Astrocyte (in vitro differentiated cells and primary cell): Measurements from ENCODE around the gene OR10A7. TPM values are rescaled to one million over a fixed set of nuclear protein-coding genes. Genes with fewer than 3 reads are reported as not detected.

Source experiments
- DNase-seq: peaks from one replicate; pipeline ENCODE4 v3.0.0-alpha.2; 2010; ENCODE audit warnings: low read depth
- FAIRE-seq: peaks from 2 replicates; lab custom pipeline; 2011; peaks lifted over from hg19 to GRCh38; lab: Jason Lieb, UNC
- H2AFZ ChIP-seq: 2 replicates; pipeline ENCODE4 v1.6.0; 2012; ENCODE audit warnings: low read depth, low read length, inconsistent platforms
- H3K27ac ChIP-seq: 2 replicates; pipeline ENCODE4 v1.5.1; 2011; ENCODE audit warnings: low read depth, low read length, inconsistent platforms
- H3K27me3 ChIP-seq: 2 replicates; pipeline ENCODE4 v1.6.0; 2011; ENCODE audit warnings: low read length, inconsistent platforms; ENCODE audit not compliant: insufficient read depth
- H3K36me3 ChIP-seq: 2 replicates; pipeline ENCODE4 v1.5.1; 2011; ENCODE audit warnings: low read length, inconsistent platforms; ENCODE audit not compliant: insufficient read depth
- H3K4me1 ChIP-seq: 2 replicates; pipeline ENCODE4 v1.5.1; 2011; ENCODE audit warnings: low read length, inconsistent platforms; ENCODE audit not compliant: insufficient read depth
- H3K4me2 ChIP-seq: 2 replicates; pipeline ENCODE4 v1.6.0; 2012; ENCODE audit warnings: low read length, inconsistent platforms
- H3K4me3 ChIP-seq: 2 replicates; pipeline ENCODE4 v1.5.1; 2011; ENCODE audit warnings: low read depth, mild to moderate bottlenecking, low read length, inconsistent platforms; ENCODE audit not compliant: insufficient read depth
- H3K79me2 ChIP-seq: 2 replicates; pipeline ENCODE4 v1.6.0; 2012; ENCODE audit warnings: mild to moderate bottlenecking, low read length, inconsistent platforms; ENCODE audit not compliant: insufficient read depth
- H3K9ac ChIP-seq: 2 replicates; pipeline ENCODE4 v1.6.0; 2012; ENCODE audit warnings: mild to moderate bottlenecking, low read length, inconsistent platforms
- H3K9me3 ChIP-seq: 2 replicates; pipeline ENCODE4 v1.5.1; 2012; ENCODE audit warnings: low read depth, mild to moderate bottlenecking, low read length, inconsistent platforms; ENCODE audit not compliant: insufficient read depth
- H4K20me1 ChIP-seq: 2 replicates; pipeline ENCODE4 v1.6.0; 2012; ENCODE audit warnings: low read length, inconsistent platforms; ENCODE audit not compliant: insufficient read depth
- H3K27ac Mint-ChIP-seq: one replicate; pipeline ENCODE4 v1.8.0; 2021; ENCODE audit warnings: mild to moderate bottlenecking, mixed read lengths; ENCODE audit not compliant: unreplicated experiment
- H3K27me3 Mint-ChIP-seq: one replicate; pipeline ENCODE4 v1.8.0; 2021; ENCODE audit warnings: low read depth, mixed read lengths; ENCODE audit not compliant: unreplicated experiment
- H3K36me3 Mint-ChIP-seq: one replicate; pipeline ENCODE4 v1.8.0; 2021; ENCODE audit warnings: low read depth, mixed read lengths; ENCODE audit not compliant: unreplicated experiment
- H3K4me1 Mint-ChIP-seq: one replicate; pipeline ENCODE4 v1.8.0; 2021; ENCODE audit warnings: low read depth, mixed read lengths; ENCODE audit not compliant: unreplicated experiment
- H3K4me3 Mint-ChIP-seq: one replicate; pipeline ENCODE4 v1.8.0; 2021; ENCODE audit warnings: mild to moderate bottlenecking, moderate library complexity, mixed read lengths; ENCODE audit not compliant: unreplicated experiment
- H3K9me3 Mint-ChIP-seq: one replicate; pipeline ENCODE4 v1.8.0; 2021; ENCODE audit warnings: mild to moderate bottlenecking, mixed read lengths; ENCODE audit not compliant: unreplicated experiment
- CTCF ChIP-seq: IDR thresholded peaks from 2 replicates; pipeline ENCODE4 v1.5.1; 2011; ENCODE audit warnings: low read depth, mild to moderate bottlenecking, inconsistent platforms, low read length, moderate library complexity; ENCODE audit not compliant: insufficient read depth
- EZH2 ChIP-seq: IDR thresholded peaks from 2 replicates; pipeline ENCODE4 v1.6.1; 2012; ENCODE audit warnings: mild to moderate bottlenecking, low read length, inconsistent platforms; ENCODE audit not compliant: insufficient read depth
- total RNA-seq: library from RNA; stranded (reverse); gene quantifications from 2 replicates; pipeline ENCODE4 v1.2.1, GENCODE V29; 2021

Gene OR10A7
- total RNA-seq, 1 donor from 2014 or later, result not detected

DNA sequence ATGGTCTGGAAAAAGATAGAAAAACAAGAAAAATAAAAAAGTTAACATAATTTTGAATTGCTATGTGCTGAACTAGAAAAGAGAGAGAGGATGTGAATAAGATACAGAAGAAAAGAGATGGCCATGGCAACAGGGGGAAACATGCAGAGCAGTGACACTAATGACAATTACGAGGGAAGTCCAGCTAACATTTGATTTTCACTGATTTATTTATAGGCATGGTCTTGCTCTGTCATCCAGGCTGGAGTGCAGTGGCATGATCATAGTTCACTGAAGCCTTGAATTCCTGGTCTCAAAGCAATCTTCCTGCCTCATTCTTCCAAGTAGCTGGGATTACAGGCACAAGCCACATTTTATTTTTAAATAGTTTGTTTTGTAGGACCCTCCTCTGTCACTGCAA lies 25.3 kb downstream of the OR10A7 start:
- FAIRE-seq (no peak), DNase-seq (no peak)
- no peaks in the 10 kb centered on the region for H4K20me1 ChIP-seq
- Mint-ChIP-seq H3K4me3 (no peak overlapping the region), H3K36me3 (no peaks in the 10 kb centered on the region), H3K27ac (no peak overlapping the region), H3K9me3 (peaks cover 3% of the 10 kb centered on the region), H3K27me3 (no peaks in the 10 kb centered on the region), H3K4me1 (no peaks in the 10 kb centered on the region)
- TF ChIP-seq EZH2 (no peak), CTCF (no peak)
- no peaks in the 10 kb centered on the region for H3K4me1 ChIP-seq
- H3K9me3 ChIP-seq, result no peaks in the 10 kb centered on the region
- no peak overlapping the region for H2AFZ ChIP-seq
- H3K79me2 ChIP-seq, result no peaks in the 10 kb centered on the region
- H3K27me3 ChIP-seq, result no peaks in the 10 kb centered on the region
- H3K27ac ChIP-seq, result no peak overlapping the region
- H3K4me3 ChIP-seq, result no peak overlapping the region
- H3K4me2 ChIP-seq, result no peak overlapping the region
- H3K36me3 ChIP-seq, result no peaks in the 10 kb centered on the region
- no peak overlapping the region for H3K9ac ChIP-seq

DNA sequence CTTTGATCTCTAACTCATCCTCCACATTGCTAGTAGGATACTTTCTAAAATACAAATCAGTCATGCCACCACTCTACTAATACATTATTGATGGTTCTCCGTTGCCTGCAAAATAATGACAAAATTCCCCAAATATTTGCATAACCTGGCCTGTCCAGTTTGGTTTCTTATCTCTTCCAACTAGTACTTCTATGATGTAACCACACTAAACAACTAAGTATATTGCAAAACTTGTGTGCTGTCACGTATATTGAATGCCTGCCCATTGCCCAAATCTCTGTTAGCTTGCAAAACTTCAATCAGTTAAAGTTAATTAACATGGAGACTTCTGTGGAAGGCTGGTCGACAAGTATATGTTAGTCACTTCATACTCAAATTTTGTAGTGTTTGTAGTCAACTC lies 30.1 kb downstream of the OR10A7 start:
- Histone ChIP-seq H3K4me1 (no peaks in the 10 kb centered on the region), H4K20me1 (no peaks in the 10 kb centered on the region), H3K36me3 (no peaks in the 10 kb centered on the region), H3K4me2 (no peak overlapping the region), H3K9me3 (no peaks in the 10 kb centered on the region), H3K27me3 (no peaks in the 10 kb centered on the region), H3K27ac (no peak overlapping the region), H3K9ac (no peak overlapping the region), H3K4me3 (no peak overlapping the region), H2AFZ (no peak overlapping the region), H3K79me2 (no peaks in the 10 kb centered on the region)
- Mint-ChIP-seq H3K4me3 (no peak overlapping the region), H3K9me3 (no peaks in the 10 kb centered on the region), H3K4me1 (no peaks in the 10 kb centered on the region), H3K27ac (no peak overlapping the region), H3K36me3 (no peaks in the 10 kb centered on the region), H3K27me3 (no peaks in the 10 kb centered on the region)
- TF ChIP-seq CTCF (no peak), EZH2 (no peak)
- DNase-seq, result no peak
- no peak for FAIRE-seq

DNA sequence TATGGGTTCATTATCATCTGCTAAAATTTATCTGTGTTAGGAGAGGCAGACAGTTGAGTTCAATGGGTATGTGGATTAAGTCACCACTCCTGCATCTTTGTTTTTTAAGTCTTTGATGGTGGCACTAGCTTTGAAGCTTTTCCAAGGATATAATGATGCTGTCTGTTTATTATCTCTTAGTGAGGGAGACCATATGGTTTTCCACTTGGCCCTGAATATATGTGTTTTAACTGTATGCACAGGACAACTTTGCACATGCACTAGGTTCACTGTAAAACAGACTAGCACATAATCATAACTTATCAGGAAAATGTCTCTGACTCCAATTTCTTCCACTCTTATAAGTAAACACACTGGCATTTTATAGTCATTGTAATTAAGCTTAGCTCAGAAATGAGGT lies 32.5 kb downstream of the OR10A7 start:
- Histone ChIP-seq H4K20me1 (no peaks in the 10 kb centered on the region), H3K4me3 (no peak overlapping the region), H3K9ac (no peak overlapping the region), H2AFZ (no peak overlapping the region), H3K9me3 (no peaks in the 10 kb centered on the region), H3K4me2 (no peak overlapping the region), H3K27me3 (no peaks in the 10 kb centered on the region), H3K79me2 (no peaks in the 10 kb centered on the region), H3K27ac (no peak overlapping the region), H3K36me3 (no peaks in the 10 kb centered on the region), H3K4me1 (no peaks in the 10 kb centered on the region)
- Mint-ChIP-seq H3K4me3 (no peak overlapping the region), H3K27me3 (no peaks in the 10 kb centered on the region), H3K27ac (no peak overlapping the region), H3K4me1 (no peaks in the 10 kb centered on the region), H3K36me3 (no peaks in the 10 kb centered on the region), H3K9me3 (no peaks in the 10 kb centered on the region)
- DNase-seq (no peak), FAIRE-seq (no peak)
- no peak for TF ChIP-seq EZH2
- no peak for TF ChIP-seq CTCF
